IMR-90 (cell line): Measurements from ENCODE around the gene ITGA1. TPM values are rescaled to one million over a fixed set of nuclear protein-coding genes. Genes with fewer than 3 reads are reported as not detected.
A peak's percentile ranks its signal among the peaks of the same experiment; 100 is the strongest.

ENCODE experiments used
- ATAC-seq: fragments of 200-7000 bp; cut with Tn5 transposase; 2 replicates; pipeline ENCODE4 v1.9.1; 2020; ENCODE audit warnings: low read depth, mild to moderate bottlenecking, moderate library complexity
- BruUV-seq: library from RNA; stranded (reverse); fragments of 400-500 nt; replicated peaks from 2 replicates; lab custom pipeline; 2021; lab: Mats Ljungman, UMichigan
- CTCF ChIA-PET: fragments of 300-600 bp; formaldehyde crosslinking; extraction: SDS; loops from one replicate; lab custom pipeline; 2021; ENCODE audit warnings: antibody characterized with exemption; lab: Yijun Ruan, JAX
- POLR2A ChIA-PET: fragments of 300-600 bp; sonication (Branson Sonifier 250); formaldehyde crosslinking; loops from one replicate; lab custom pipeline; 2022; ENCODE audit warnings: antibody characterized with exemption; ENCODE audit not compliant: unreplicated experiment; lab: Charles Lee
- DNase-seq: peaks from one replicate; pipeline ENCODE4 v3.0.0; 2013
- H2AFZ ChIP-seq: replicated peaks from 2 replicates; pipeline ENCODE3; 2013; ENCODE audit warnings: low read length, mild to moderate bottlenecking; ENCODE audit not compliant: poor library complexity
- H2AK5ac ChIP-seq: 2 replicates; pipeline ENCODE4 v1.6.1; 2013; ENCODE audit warnings: low read depth, low read length, inconsistent platforms
- H2AK9ac ChIP-seq: replicated peaks from 2 replicates; pipeline ENCODE3; 2013; ENCODE audit warnings: mild to moderate bottlenecking, low read depth, low read length, moderate library complexity; ENCODE audit not compliant: poor library complexity
- H2BK120ac ChIP-seq: 2 replicates; pipeline ENCODE4 v1.6.1; 2013; ENCODE audit warnings: low read depth, low read length, inconsistent platforms
- H2BK15ac ChIP-seq: 3 replicates; pipeline ENCODE4 v1.6.1; 2013; ENCODE audit warnings: low read depth, low read length, inconsistent platforms
- H2BK20ac ChIP-seq: 2 replicates; pipeline ENCODE4 v1.6.1; 2013; ENCODE audit warnings: low read depth, mild to moderate bottlenecking, inconsistent platforms, low read length, moderate library complexity
- H2BK5ac ChIP-seq: 2 replicates; pipeline ENCODE4 v1.6.1; 2013; ENCODE audit warnings: mild to moderate bottlenecking, low read depth, low read length, inconsistent platforms; ENCODE audit not compliant: poor library complexity, severe bottlenecking
- H3K14ac ChIP-seq: replicated peaks from 2 replicates; pipeline ENCODE4 v1.6.1; 2013; ENCODE audit warnings: low read depth, low read length, inconsistent platforms
- H3K18ac ChIP-seq: 2 replicates; pipeline ENCODE4 v1.6.1; 2013; ENCODE audit warnings: low read depth, low read length, control low read depth
- H3K23ac ChIP-seq: 2 replicates; pipeline ENCODE4 v1.6.1; 2013; ENCODE audit warnings: low read depth, low read length, inconsistent platforms
- H3K27ac ChIP-seq: 2 replicates; pipeline ENCODE4 v1.5.1; 2013; ENCODE audit warnings: mild to moderate bottlenecking, control low read depth, low read length; ENCODE audit not compliant: insufficient read depth
- H3K27me3 ChIP-seq: 2 replicates; pipeline ENCODE4 v1.6.1; 2013; ENCODE audit warnings: low read length; ENCODE audit not compliant: control insufficient read depth, insufficient read depth
- H3K36me3 ChIP-seq: 2 replicates; pipeline ENCODE4 v1.6.1; 2013; ENCODE audit warnings: low read length, mixed read lengths; ENCODE audit not compliant: control insufficient read depth, insufficient read depth
- H3K4ac ChIP-seq: 2 replicates; pipeline ENCODE4 v1.6.1; 2013; ENCODE audit warnings: low read depth, low read length, inconsistent platforms
- H3K4me1 ChIP-seq: 2 replicates; pipeline ENCODE4 v1.6.1; 2013; ENCODE audit warnings: low read length, mixed read lengths; ENCODE audit not compliant: control insufficient read depth, insufficient read depth
- H3K4me2 ChIP-seq: 2 replicates; pipeline ENCODE4 v1.6.1; 2013; ENCODE audit warnings: low read depth, mild to moderate bottlenecking, control low read depth, low read length, moderate library complexity
- H3K4me3 ChIP-seq: 2 replicates; pipeline ENCODE4 v1.5.1; 2013; ENCODE audit warnings: low read depth, mild to moderate bottlenecking, control low read depth, low read length, moderate library complexity; ENCODE audit not compliant: insufficient read depth
- H3K56ac ChIP-seq: 2 replicates; pipeline ENCODE4 v1.6.1; 2013; ENCODE audit warnings: low read length, inconsistent platforms; ENCODE audit not compliant: insufficient read depth; ENCODE audit errors: extremely low read depth
- H3K79me1 ChIP-seq, 2 experiments: 2 replicates each; pipeline ENCODE4 v1.6.1; 2013; ENCODE audit warnings: low read length in 2 of 2, inconsistent platforms in 1 of 2, low read depth in 1 of 2
- H3K9ac ChIP-seq: 2 replicates; pipeline ENCODE4 v1.6.1; 2013; ENCODE audit warnings: low read depth, low read length, control low read depth
- H3K9me1 ChIP-seq: 2 replicates; pipeline ENCODE4 v1.6.1; 2013; ENCODE audit warnings: low read length, inconsistent platforms; ENCODE audit not compliant: insufficient read depth
- H3K9me3 ChIP-seq: 2 replicates; pipeline ENCODE4 v1.6.1; 2013; ENCODE audit warnings: low read length; ENCODE audit not compliant: control insufficient read depth, insufficient read depth
- H4K20me1 ChIP-seq: 2 replicates; pipeline ENCODE4 v1.6.1; 2013; ENCODE audit warnings: low read length, inconsistent platforms; ENCODE audit not compliant: insufficient read depth
- H4K5ac ChIP-seq: 2 replicates; pipeline ENCODE4 v1.6.1; 2013; ENCODE audit warnings: mild to moderate bottlenecking, low read depth, low read length, control low read depth
- H4K8ac ChIP-seq, 2 experiments: 2 replicates each; pipeline ENCODE4 v1.6.1; 2013; ENCODE audit warnings: low read depth in 2 of 2, low read length in 2 of 2, control low read depth in 1 of 2, inconsistent platforms in 1 of 2
- H4K91ac ChIP-seq: 2 replicates; pipeline ENCODE4 v1.6.1; 2013; ENCODE audit warnings: low read depth, low read length, inconsistent platforms; ENCODE audit not compliant: insufficient read depth
- CEBPB ChIP-seq: IDR thresholded peaks from 2 replicates; pipeline ENCODE4 v1.6.1; 2012; ENCODE audit warnings: low read depth, low read length, improper control_type of control experiment
- CHD1 ChIP-seq: IDR thresholded peaks from 2 replicates; pipeline ENCODE4 v1.6.1; 2012; ENCODE audit warnings: low read depth, low read length, improper control_type of control experiment
- FOS ChIP-seq: fragments of 150-350 bp; IDR thresholded peaks from 2 replicates; pipeline ENCODE4 v1.6.1; 2016; ENCODE audit warnings: low read depth, low read length
- MAZ ChIP-seq: IDR thresholded peaks from 2 replicates; pipeline ENCODE4 v1.6.1; 2012; ENCODE audit warnings: low read depth, mild to moderate bottlenecking, low read length, improper control_type of control experiment, moderate library complexity, borderline replicate concordance
- NFE2L2 ChIP-seq: fragments of 150-350 bp; IDR thresholded peaks from 2 replicates; pipeline ENCODE4 v1.6.1; 2016; ENCODE audit warnings: low read depth, mild to moderate bottlenecking, low read length
- POLR2A ChIP-seq: IDR thresholded peaks from 2 replicates; pipeline ENCODE4 v1.6.1; 2012; ENCODE audit warnings: mild to moderate bottlenecking, low read depth, low read length
- RAD21 ChIP-seq: IDR thresholded peaks from 2 replicates; pipeline ENCODE4 v1.6.1; 2012; ENCODE audit warnings: low read length, improper control_type of control experiment
- RCOR1 ChIP-seq: IDR thresholded peaks from 2 replicates; pipeline ENCODE4 v1.6.1; 2012; ENCODE audit warnings: mild to moderate bottlenecking, low read length, improper control_type of control experiment; ENCODE audit not compliant: insufficient replicate concordance
- RFX5 ChIP-seq: IDR thresholded peaks from 2 replicates; pipeline ENCODE4 v1.8.0; 2012; ENCODE audit warnings: low read depth, mild to moderate bottlenecking, low read length, moderate library complexity
- SMC3 ChIP-seq: fragments of 150-350 bp; IDR thresholded peaks from 2 replicates; pipeline ENCODE4 v1.6.1; 2016; ENCODE audit warnings: low read depth, mild to moderate bottlenecking, antibody characterized with exemption, low read length, moderate library complexity
- WGBS, 2 experiments: methylation state at CpG; one replicate each; pipeline versions ENCODE4 v1.1.5 to v1.1.7; 2013; ENCODE audit warnings: missing lambda C conversion rate in 2 of 2; ENCODE audit not compliant: insufficient read length in 1 of 2; ENCODE audit errors: extremely low coverage in 2 of 2; 5-methylcytosine and 5-hydroxymethylcytosine counted together
- dilution Hi-C: fragments of 300-500 bp; cut with HindIII; formaldehyde crosslinking; loops from one replicate; pipeline ENCODE4 v1.14.3; 2018; ENCODE audit warnings: low sequenced_read_pairs; ENCODE audit not compliant: unreplicated experiment
- in situ Hi-C: fragments of 300-500 bp; cut with MboI; formaldehyde crosslinking; loops from 3 replicates; pipeline ENCODE4 v1.14.3; 2019; ENCODE audit warnings: low sequenced_read_pairs, inconsistent platforms, mixed read lengths
- intact Hi-C: fragments of 100-400 bp; cut with micrococcal nuclease; formaldehyde crosslinking; loops from 2 replicates; pipeline ENCODE4 v1.10.0; 2022
- polyA plus RNA-seq, 3 experiments: library from polyadenylated mRNA; depleted of rRNA; stranded (reverse); fragments of >200 nt; gene quantifications; 2 replicates each; pipeline ENCODE4 v1.2.3, GENCODE V29; 2012; ENCODE audit warnings: low replicate concordance in 1 of 3
- total RNA-seq: library from RNA; depleted of rRNA; stranded (reverse); fragments of >200 nt; gene quantifications from 2 replicates; pipeline ENCODE4 v1.2.3, GENCODE V29; 2012
- TF ChIP-seq, protein P1 (sequence below): conservative IDR thresholded peaks from 2 replicates; pipeline ENCODE4 v1.5.1; 2012; ENCODE audit warnings: mild to moderate bottlenecking, low read depth, low read length, improper control_type of control experiment
- TF ChIP-seq, protein P2 (sequence below): fragments of 150-350 bp; IDR thresholded peaks from 2 replicates; pipeline ENCODE4 v1.6.1; 2017; ENCODE audit warnings: mild to moderate bottlenecking, antibody characterized with exemption, low read length, low read depth
- TF ChIP-seq, protein P3 (sequence below): fragments of 150-350 bp; IDR thresholded peaks from 2 replicates; pipeline ENCODE4 v1.6.1; 2016; ENCODE audit warnings: low read depth, mild to moderate bottlenecking, low read length, moderate library complexity, borderline replicate concordance

The ITGA1 gene
- total and polyA plus RNA-seq, 2 of the 4 experiments (the other 2 are of a cell fraction): 22.3 to 95.2 TPM

DNA sequence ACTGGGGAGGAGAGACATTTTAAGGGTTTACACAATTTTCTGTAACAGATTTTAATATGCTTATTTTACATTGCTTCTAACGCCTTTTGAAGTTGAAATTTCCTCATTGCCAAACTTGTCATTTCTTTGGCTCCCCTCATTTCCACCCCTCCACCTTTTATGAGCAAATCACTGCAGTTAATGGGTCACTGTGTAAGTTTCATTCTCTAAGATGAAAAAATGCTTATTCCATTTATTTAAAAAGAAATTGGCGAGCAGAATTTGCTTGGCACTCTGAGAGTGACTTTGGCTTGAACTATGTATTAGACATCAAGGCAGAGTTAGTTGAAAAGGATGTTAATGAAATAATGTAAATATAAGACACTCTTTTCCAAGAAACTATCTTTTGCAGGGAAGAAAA lies 66.6 kb downstream of the ITGA1 start:
- peaks cover 16 to 51% of the 10 kb centered on the region in 2 experiments for H3K79me1 ChIP-seq
- H3K18ac ChIP-seq: peak overlapping the region; percentile 92
- peak overlapping the region; percentile 98 for H2BK5ac ChIP-seq
- peak overlapping the region; percentile 67 for H2BK120ac ChIP-seq
- POLR2A ChIA-PET: no interaction called here
- no peak overlapping the region for H3K4me3 ChIP-seq
- no peaks in the 10 kb centered on the region for H4K20me1 ChIP-seq
- in situ Hi-C loops: no loop called here
- WGBS, 2 experiments: no CpG with 5 or more reads among the region's 2 CpGs
- peak overlapping the region; percentile 39; the same call in 1 of the 2 replicates for H3K14ac ChIP-seq
- CTCF ChIA-PET: interaction anchor here (1.7 kb wide), 1 partner anchor 61 kb away, joined by 4 read pairs; no protein-coding TSS in a partner anchor
- peak overlapping the region; percentile 96; the same call in 1 of the 2 replicates for H3K27ac ChIP-seq
- dilution Hi-C loops: no loop called here
- peaks cover 19% of the 10 kb centered on the region for H3K4me1 ChIP-seq
- no peak overlapping the region; the same call in 1 of the 2 replicates for H3K9ac ChIP-seq
- peak overlapping the region; percentile 31 for H3K23ac ChIP-seq
- ATAC-seq (peak; percentile 21), DNase-seq (no peak)
- peaks cover 4% of the 10 kb centered on the region; the same call in 1 of the 2 replicates for H3K9me1 ChIP-seq
- peak overlapping the region; percentile 95 for H4K5ac ChIP-seq
- peak overlapping the region; percentile 63; the same call in 1 of the 2 replicates for H3K4ac ChIP-seq
- intact Hi-C loops: no loop called here
- H2AK5ac ChIP-seq: no peak overlapping the region
- no TSS peak for BruUV-seq
- TF ChIP-seq RFX5 (no peak), MAZ (no peak), RCOR1 (no peak), NFE2L2 (no peak), SMC3 (no peak), CHD1 (no peak), RAD21 (no peak), POLR2A (no peak), CEBPB (no peak), FOS (no peak)
- TF ChIP-seq, protein P1, sequence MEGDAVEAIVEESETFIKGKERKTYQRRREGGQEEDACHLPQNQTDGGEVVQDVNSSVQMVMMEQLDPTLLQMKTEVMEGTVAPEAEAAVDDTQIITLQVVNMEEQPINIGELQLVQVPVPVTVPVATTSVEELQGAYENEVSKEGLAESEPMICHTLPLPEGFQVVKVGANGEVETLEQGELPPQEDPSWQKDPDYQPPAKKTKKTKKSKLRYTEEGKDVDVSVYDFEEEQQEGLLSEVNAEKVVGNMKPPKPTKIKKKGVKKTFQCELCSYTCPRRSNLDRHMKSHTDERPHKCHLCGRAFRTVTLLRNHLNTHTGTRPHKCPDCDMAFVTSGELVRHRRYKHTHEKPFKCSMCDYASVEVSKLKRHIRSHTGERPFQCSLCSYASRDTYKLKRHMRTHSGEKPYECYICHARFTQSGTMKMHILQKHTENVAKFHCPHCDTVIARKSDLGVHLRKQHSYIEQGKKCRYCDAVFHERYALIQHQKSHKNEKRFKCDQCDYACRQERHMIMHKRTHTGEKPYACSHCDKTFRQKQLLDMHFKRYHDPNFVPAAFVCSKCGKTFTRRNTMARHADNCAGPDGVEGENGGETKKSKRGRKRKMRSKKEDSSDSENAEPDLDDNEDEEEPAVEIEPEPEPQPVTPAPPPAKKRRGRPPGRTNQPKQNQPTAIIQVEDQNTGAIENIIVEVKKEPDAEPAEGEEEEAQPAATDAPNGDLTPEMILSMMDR: no peak
- TF ChIP-seq, protein P2, sequence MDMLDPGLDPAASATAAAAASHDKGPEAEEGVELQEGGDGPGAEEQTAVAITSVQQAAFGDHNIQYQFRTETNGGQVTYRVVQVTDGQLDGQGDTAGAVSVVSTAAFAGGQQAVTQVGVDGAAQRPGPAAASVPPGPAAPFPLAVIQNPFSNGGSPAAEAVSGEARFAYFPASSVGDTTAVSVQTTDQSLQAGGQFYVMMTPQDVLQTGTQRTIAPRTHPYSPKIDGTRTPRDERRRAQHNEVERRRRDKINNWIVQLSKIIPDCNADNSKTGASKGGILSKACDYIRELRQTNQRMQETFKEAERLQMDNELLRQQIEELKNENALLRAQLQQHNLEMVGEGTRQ: no peak
- TF ChIP-seq, protein P3, sequence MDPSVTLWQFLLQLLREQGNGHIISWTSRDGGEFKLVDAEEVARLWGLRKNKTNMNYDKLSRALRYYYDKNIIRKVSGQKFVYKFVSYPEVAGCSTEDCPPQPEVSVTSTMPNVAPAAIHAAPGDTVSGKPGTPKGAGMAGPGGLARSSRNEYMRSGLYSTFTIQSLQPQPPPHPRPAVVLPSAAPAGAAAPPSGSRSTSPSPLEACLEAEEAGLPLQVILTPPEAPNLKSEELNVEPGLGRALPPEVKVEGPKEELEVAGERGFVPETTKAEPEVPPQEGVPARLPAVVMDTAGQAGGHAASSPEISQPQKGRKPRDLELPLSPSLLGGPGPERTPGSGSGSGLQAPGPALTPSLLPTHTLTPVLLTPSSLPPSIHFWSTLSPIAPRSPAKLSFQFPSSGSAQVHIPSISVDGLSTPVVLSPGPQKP: no peak
- no peak overlapping the region for H2AFZ ChIP-seq
- peak overlapping the region; percentile 62 for H2BK20ac ChIP-seq
- no peak overlapping the region for H2AK9ac ChIP-seq
- H3K27me3 ChIP-seq: no peaks in the 10 kb centered on the region
- peak overlapping the region; percentile 76; the same call in 1 of the 2 replicates for H3K4me2 ChIP-seq
- H3K9me3 ChIP-seq: no peaks in the 10 kb centered on the region
- H3K56ac ChIP-seq: peak overlapping the region; percentile 62
- peak overlapping the region; percentile 76 for H4K91ac ChIP-seq
- peaks cover 4% of the 10 kb centered on the region for H3K36me3 ChIP-seq
- peak overlapping the region; percentile 63 to 91 for H4K8ac ChIP-seq
- H2BK15ac ChIP-seq: peak overlapping the region; percentile 82; the same call in 1 of the 3 replicates
